AG09319 (cell line): Measurements from ENCODE around the gene LMX1A.

Source experiments
- DNase-seq: peaks from one replicate; pipeline ENCODE4 v3.0.0-alpha.2; 2010; ENCODE audit warnings: low read depth; ENCODE audit errors: extremely low read depth
- CTCF ChIP-seq: IDR thresholded peaks from 2 replicates; pipeline ENCODE4 v1.5.1; 2011; ENCODE audit warnings: low read depth, mild to moderate bottlenecking, inconsistent platforms, low read length, moderate library complexity

Gene LMX1A

GRCh38 chr1:165327538-165327937, 29.0 kb downstream of the LMX1A start:
- DNase-seq, result no peak
- no peak for TF ChIP-seq CTCF

- no peak for DNase-seq
- TF ChIP-seq CTCF, result no peak
These were observed 30.9 kb downstream of the LMX1A start for GRCh38 chr1:165325460-165326203.

DNA sequence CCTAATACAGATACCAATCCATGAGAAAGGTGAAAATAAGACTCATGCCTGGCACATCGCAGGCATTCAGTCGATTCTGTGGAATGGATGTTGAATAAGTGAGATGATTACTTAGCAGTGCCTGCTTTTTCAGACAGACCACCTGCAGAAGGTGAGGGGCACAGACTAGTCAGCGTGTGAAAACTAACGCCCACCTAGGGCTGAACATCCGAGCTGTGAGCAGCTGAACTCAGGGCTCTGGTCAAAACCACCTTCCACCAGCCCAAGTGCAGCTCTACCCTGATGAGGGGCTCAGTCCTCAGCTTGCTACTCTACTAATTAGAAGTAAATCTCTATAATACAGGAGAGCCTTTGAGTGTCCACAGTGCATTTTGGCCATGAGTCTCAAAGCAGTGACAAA, 32.5 kb downstream of the LMX1A start:
- no peak for TF ChIP-seq CTCF
- DNase-seq, result no peak

DNA sequence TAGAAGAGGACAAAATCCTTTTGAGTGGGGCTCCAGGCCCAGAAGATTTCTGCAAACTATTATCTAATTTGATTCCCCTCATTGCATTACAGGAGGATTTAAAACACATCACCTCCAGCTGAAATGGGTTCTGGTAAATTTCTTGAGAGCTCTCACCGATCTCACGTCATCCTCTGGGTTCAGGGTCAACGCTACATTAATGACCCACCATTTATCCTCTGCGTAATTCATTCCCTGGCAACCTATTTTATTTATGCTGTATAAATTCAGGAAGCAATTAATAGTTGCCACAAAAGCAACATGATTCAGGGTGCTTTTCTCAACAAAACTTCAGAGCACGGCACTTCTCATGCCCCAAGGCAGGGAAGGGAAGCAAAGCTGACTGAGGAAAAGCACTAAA, 38.9 kb downstream of the LMX1A start:
- TF ChIP-seq CTCF, result no peak
- DNase-seq, result no peak

GRCh38 chr1:165316153-165316772, 40.3 kb downstream of the LMX1A start:
- DNase-seq, result no peak
- no peak for TF ChIP-seq CTCF

DNA sequence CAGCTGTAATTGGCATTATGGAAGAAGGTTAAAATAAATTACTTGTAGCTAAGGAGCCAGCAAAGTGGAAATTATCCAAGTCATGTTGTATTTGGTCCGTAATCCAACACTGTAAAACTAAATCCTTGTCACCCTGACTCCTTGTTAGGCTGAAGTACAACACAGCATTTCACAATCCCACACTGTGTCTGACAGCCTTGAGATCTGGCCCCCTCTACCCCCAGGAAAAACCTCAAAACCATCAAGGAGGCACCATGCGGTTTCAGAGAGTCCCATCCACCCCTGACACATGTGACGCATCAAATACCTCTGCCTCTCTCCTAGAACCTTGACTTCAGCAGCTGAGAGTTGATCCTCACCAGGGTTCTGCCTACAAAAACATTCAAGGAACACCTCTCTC, 41.0 kb downstream of the LMX1A start:
- TF ChIP-seq CTCF, result no peak
- no peak for DNase-seq

DNA sequence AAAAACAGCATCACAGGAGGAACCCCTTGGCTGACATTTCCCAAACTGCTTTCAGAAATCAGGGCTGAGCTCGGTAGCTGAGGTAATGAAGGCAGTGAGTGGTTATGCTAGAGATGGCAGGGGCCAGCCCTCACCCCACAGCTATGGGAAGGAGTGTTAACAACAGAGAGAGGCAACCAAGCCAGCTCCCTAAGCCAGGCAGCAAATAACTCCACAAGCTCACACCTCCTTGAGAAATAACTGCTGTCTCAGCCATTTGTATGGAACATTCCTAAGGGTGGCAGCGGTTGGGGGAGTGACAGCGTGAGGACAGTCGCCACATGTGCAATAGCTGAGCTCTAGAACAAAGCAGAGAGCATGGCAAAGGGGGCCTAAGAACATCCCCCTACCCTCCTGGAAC, 42.6 kb downstream of the LMX1A start:
- no peak for TF ChIP-seq CTCF
- no peak for DNase-seq
